Liver (tissue), 9 donors: ENCODE results near the gene GLOD5. TPM values are rescaled to one million over a fixed set of nuclear protein-coding genes. Genes with fewer than 3 reads are reported as not detected.
A peak's percentile ranks its signal among the peaks of the same experiment; 100 is the strongest.

ENCODE experiments used
- DNase-seq: peaks from one replicate; pipeline ENCODE4 v3.0.0-alpha.2; 2017; ENCODE audit warnings: low spot score
- H3K27ac ChIP-seq, 2 donors: one replicate each; pipeline ENCODE4 v1.7.0; 2013; ENCODE audit warnings: inconsistent platforms in 2 of 2, low read length in 2 of 2, control low read depth in 1 of 2, low read depth in 1 of 2, mild to moderate bottlenecking in 1 of 2
- H3K27me3 ChIP-seq, 4 donors: one replicate each; pipeline versions ENCODE4 v1.6.1 to v1.7.0; 2013; ENCODE audit warnings: low read length in 3 of 4, inconsistent platforms in 1 of 4, mild to moderate bottlenecking in 1 of 4, moderate library complexity in 1 of 4; ENCODE audit not compliant: control insufficient read depth in 4 of 4, insufficient read depth in 4 of 4
- H3K36me3 ChIP-seq, 4 donors: one replicate each; pipeline versions ENCODE4 v1.6.1 to v1.7.0; 2013; ENCODE audit warnings: low read length in 3 of 4, mild to moderate bottlenecking in 3 of 4, low read depth in 1 of 4, moderate library complexity in 1 of 4; ENCODE audit not compliant: control insufficient read depth in 4 of 4, insufficient read depth in 3 of 4
- H3K4me1 ChIP-seq, 4 donors: one replicate each; pipeline versions ENCODE4 v1.6.1 to v1.7.0; 2013; ENCODE audit warnings: low read length in 3 of 4, mild to moderate bottlenecking in 3 of 4, moderate library complexity in 1 of 4; ENCODE audit not compliant: control insufficient read depth in 4 of 4, insufficient read depth in 4 of 4
- H3K4me3 ChIP-seq, 3 donors: one replicate each; pipeline versions ENCODE4 v1.6.1 to v1.7.0; 2013; ENCODE audit warnings: low read length in 3 of 3, control low read depth in 1 of 3, low read depth in 1 of 3, mild to moderate bottlenecking in 1 of 3
- H3K9ac ChIP-seq, 2 donors: one replicate each; pipeline ENCODE4 v1.7.0; 2013; ENCODE audit warnings: low read length in 2 of 2, mild to moderate bottlenecking in 2 of 2, moderate library complexity in 2 of 2, control low read depth in 1 of 2, low read depth in 1 of 2
- H3K9me3 ChIP-seq, 4 donors: one replicate each; pipeline versions ENCODE4 v1.6.1 to v1.7.0; 2013; ENCODE audit warnings: low read length in 3 of 4; ENCODE audit not compliant: control insufficient read depth in 4 of 4
- EGR1 ChIP-seq, 2 donors: IDR thresholded peaks; 2 replicates each; pipeline ENCODE4 v1.6.1; 2016 to 2018; ENCODE audit warnings: antibody characterized with exemption in 2 of 2, low read depth in 2 of 2
- FOXA1 ChIP-seq: IDR thresholded peaks from 2 replicates; pipeline ENCODE4 v1.6.1; 2016; ENCODE audit warnings: antibody characterized with exemption
- FOXA2 ChIP-seq: IDR thresholded peaks from 2 replicates; pipeline ENCODE4 v1.6.1; 2016; ENCODE audit warnings: antibody characterized with exemption
- GABPA ChIP-seq, 2 donors: IDR thresholded peaks in 1 of 2; conservative IDR thresholded peaks in 1 of 2; 2 replicates each; pipeline ENCODE4 v1.6.1; 2016; ENCODE audit warnings: antibody characterized with exemption in 2 of 2, mild to moderate bottlenecking in 1 of 2, moderate library complexity in 1 of 2
- HNF4A ChIP-seq, 2 donors: conservative IDR thresholded peaks; 2 replicates each; pipeline ENCODE4 v1.6.1; 2016; ENCODE audit warnings: antibody characterized with exemption in 2 of 2, mild to moderate bottlenecking in 2 of 2
- HNF4G ChIP-seq: IDR thresholded peaks from 2 replicates; pipeline ENCODE4 v1.6.1; 2016; ENCODE audit warnings: antibody characterized with exemption
- JUND ChIP-seq, 2 donors: IDR thresholded peaks; 2 replicates each; pipeline ENCODE4 v1.6.1; 2016; ENCODE audit warnings: antibody characterized with exemption in 2 of 2
- RAD21 ChIP-seq, 2 donors: IDR thresholded peaks; 2 replicates each; pipeline ENCODE4 v1.6.1; 2016; ENCODE audit warnings: antibody characterized with exemption in 2 of 2, mild to moderate bottlenecking in 2 of 2
- RXRA ChIP-seq, 2 donors: IDR thresholded peaks; 2 replicates each; pipeline ENCODE4 v1.6.1; 2017 to 2018; ENCODE audit warnings: antibody characterized with exemption in 2 of 2, mild to moderate bottlenecking in 1 of 2
- SP1 ChIP-seq: IDR thresholded peaks from 2 replicates; pipeline ENCODE4 v1.6.1; 2018; ENCODE audit warnings: antibody characterized with exemption, mild to moderate bottlenecking
- TAF1 ChIP-seq: conservative IDR thresholded peaks from 2 replicates; pipeline ENCODE4 v1.6.1; 2016; ENCODE audit warnings: antibody characterized with exemption, mild to moderate bottlenecking
- YY1 ChIP-seq: IDR thresholded peaks from 2 replicates; pipeline ENCODE4 v1.6.1; 2016; ENCODE audit warnings: antibody characterized with exemption, mild to moderate bottlenecking
- WGBS: extraction: QIAGEN DNeasy Blood & Tissue Kit; methylation state at CpG from one replicate; pipeline ENCODE4 v1.1.7; 2013; 5-methylcytosine and 5-hydroxymethylcytosine counted together
- polyA plus RNA-seq, 2 donors: library from polyadenylated mRNA; stranded (reverse) in 1 of 2; unstranded in 1 of 2; fragments of 200-250 nt in 1 of 2; fragments of >200 nt in 1 of 2; fragmentation: Nextera tagmentation in 1 of 2; extraction: Ambion mirVana in 1 of 2; gene quantifications; one replicate each; pipeline versions ENCODE4 v1.2.1 to v1.2.3, GENCODE V29; 2013 to 2015
- total RNA-seq, 2 donors: library from RNA; depleted of rRNA; stranded (reverse); fragments of >200 nt; gene quantifications; one replicate each; pipeline ENCODE4 v1.2.3, GENCODE V29; 2014
- TF ChIP-seq, protein P1 (sequence below): IDR thresholded peaks from 2 replicates; pipeline ENCODE4 v1.6.1; 2016; ENCODE audit warnings: antibody characterized with exemption
- TF ChIP-seq, protein P2 (sequence below): IDR thresholded peaks from 2 replicates; pipeline ENCODE4 v1.6.1; 2016; ENCODE audit warnings: antibody characterized with exemption
- TF ChIP-seq, protein P3 (sequence below): IDR thresholded peaks from 2 replicates; pipeline ENCODE4 v1.6.1; 2016; ENCODE audit warnings: antibody characterized with exemption, mild to moderate bottlenecking
- donor health status: healthy.
- donor health status: healthy.
- donor health status: healthy.
- donor health status: healthy.
- donor health status: healthy.

GLOD5 gene
- total and polyA plus RNA-seq, 4 donors = 0.67 to 3.4 (median 2.1) TPM; not detected in 1

DNA sequence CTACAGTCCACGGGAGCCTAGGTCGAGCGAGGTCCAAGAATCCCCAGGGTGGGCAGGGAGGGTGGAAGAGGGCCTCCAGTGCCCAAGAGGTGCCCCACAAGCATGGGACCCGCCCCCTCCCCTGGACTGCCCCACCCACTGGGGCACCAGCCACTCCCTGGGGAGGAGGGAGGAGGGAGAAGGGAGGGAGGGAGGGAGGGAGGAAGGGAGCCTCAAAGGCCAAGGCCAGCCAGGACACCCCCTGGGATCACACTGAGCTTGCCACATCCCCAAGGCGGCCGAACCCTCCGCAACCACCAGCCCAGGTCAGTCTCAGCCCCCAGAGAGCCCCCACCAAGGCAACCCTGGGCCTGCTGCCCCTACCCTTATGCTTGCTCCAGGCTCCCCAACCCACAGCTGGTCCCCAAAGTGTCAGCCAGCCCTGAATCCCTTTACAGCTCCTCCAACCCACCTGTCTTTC lies 24.8 kb downstream of the GLOD5 start, which contains the start of gene GATA1:
Gene GATA1, plus strand, starts transcription at position 250 of the 460 bp plus-strand sequence. CDS start 4,520 bp downstream, outside the sequence.
- no peak within 1 kb of the TSS for H3K9ac ChIP-seq
- no peaks in the 10 kb centered on the region for H3K27me3 ChIP-seq
- WGBS = 85% methylated on average over 7 of the region's 7 CpGs
- H3K27ac ChIP-seq = no peak within 1 kb of the TSS
- H3K9me3 ChIP-seq = no peaks in the 10 kb centered on the region
- H3K36me3 ChIP-seq = no peaks in the 10 kb centered on the region
- DNase-seq = peak; percentile 67
- no peaks in the 10 kb centered on the region for H3K4me1 ChIP-seq
- H3K4me3 ChIP-seq = no peak within 1 kb of the TSS
- TF ChIP-seq GABPA (IDR thresholded peaks at IDR 0.05 in 1 of 2, conservative IDR thresholded peaks at IDR 0.05 in 1 of 2) = no peak
- no peak for TF ChIP-seq FOXA2
- no peak for TF ChIP-seq HNF4A (conservative IDR thresholded peaks at IDR 0.05)
- TF ChIP-seq, protein P1, sequence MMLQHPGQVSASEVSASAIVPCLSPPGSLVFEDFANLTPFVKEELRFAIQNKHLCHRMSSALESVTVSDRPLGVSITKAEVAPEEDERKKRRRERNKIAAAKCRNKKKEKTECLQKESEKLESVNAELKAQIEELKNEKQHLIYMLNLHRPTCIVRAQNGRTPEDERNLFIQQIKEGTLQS = no peak
- TF ChIP-seq, protein P2, sequence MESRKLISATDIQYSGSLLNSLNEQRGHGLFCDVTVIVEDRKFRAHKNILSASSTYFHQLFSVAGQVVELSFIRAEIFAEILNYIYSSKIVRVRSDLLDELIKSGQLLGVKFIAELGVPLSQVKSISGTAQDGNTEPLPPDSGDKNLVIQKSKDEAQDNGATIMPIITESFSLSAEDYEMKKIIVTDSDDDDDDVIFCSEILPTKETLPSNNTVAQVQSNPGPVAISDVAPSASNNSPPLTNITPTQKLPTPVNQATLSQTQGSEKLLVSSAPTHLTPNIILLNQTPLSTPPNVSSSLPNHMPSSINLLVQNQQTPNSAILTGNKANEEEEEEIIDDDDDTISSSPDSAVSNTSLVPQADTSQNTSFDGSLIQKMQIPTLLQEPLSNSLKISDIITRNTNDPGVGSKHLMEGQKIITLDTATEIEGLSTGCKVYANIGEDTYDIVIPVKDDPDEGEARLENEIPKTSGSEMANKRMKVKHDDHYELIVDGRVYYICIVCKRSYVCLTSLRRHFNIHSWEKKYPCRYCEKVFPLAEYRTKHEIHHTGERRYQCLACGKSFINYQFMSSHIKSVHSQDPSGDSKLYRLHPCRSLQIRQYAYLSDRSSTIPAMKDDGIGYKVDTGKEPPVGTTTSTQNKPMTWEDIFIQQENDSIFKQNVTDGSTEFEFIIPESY = no peak
- TF ChIP-seq JUND (IDR thresholded peaks at IDR 0.05) = no peak
- no peak for TF ChIP-seq TAF1
- TF ChIP-seq YY1 = no peak
- no peak for TF ChIP-seq HNF4G
- TF ChIP-seq SP1 = no peak
- no peak for TF ChIP-seq RXRA (IDR thresholded peaks at IDR 0.05)
- TF ChIP-seq EGR1 (IDR thresholded peaks at IDR 0.05; ENCODE audit: low read depth in 2 of 2) = no peak
- TF ChIP-seq RAD21 (IDR thresholded peaks at IDR 0.05) = no peak
- TF ChIP-seq FOXA1 = no peak

DNA sequence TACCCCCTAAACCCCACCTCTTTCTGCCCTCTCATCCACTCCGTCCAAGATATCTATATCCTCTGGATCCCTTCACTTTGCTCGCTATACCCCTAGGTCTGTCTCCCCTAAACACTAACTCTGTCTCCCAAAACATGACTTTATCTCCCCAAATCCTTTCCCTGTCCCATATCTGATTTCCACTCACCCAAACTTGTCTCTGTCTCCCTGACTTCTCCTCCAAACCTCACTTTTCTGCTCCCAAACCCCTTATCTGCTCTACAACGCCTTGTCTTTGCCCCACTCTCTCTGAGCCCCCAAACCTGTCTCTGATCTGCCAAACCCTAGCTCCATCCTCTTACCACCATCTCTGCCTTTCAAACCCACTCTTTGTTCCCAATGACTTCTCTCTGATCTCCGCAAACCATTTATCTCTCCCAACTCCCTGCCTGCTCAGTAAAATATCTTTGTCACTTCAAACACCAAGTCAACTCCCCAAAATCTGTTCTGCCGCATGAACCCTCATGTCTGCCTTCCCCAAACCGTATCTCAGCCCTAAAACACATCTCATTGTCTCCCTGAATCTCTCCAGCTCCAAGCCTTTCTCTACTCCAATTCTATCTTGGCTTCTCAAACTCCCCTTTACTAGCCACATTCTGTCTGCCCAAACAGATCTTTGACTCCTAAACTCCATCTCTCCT lies 25.4 kb downstream of the GLOD5 start:
- no peak overlapping the region for H3K4me3 ChIP-seq
- no peak for TF ChIP-seq FOXA2
- no peak for TF ChIP-seq JUND (IDR thresholded peaks at IDR 0.05)
- TF ChIP-seq HNF4A (conservative IDR thresholded peaks at IDR 0.05) = no peak
- TF ChIP-seq, protein P3, sequence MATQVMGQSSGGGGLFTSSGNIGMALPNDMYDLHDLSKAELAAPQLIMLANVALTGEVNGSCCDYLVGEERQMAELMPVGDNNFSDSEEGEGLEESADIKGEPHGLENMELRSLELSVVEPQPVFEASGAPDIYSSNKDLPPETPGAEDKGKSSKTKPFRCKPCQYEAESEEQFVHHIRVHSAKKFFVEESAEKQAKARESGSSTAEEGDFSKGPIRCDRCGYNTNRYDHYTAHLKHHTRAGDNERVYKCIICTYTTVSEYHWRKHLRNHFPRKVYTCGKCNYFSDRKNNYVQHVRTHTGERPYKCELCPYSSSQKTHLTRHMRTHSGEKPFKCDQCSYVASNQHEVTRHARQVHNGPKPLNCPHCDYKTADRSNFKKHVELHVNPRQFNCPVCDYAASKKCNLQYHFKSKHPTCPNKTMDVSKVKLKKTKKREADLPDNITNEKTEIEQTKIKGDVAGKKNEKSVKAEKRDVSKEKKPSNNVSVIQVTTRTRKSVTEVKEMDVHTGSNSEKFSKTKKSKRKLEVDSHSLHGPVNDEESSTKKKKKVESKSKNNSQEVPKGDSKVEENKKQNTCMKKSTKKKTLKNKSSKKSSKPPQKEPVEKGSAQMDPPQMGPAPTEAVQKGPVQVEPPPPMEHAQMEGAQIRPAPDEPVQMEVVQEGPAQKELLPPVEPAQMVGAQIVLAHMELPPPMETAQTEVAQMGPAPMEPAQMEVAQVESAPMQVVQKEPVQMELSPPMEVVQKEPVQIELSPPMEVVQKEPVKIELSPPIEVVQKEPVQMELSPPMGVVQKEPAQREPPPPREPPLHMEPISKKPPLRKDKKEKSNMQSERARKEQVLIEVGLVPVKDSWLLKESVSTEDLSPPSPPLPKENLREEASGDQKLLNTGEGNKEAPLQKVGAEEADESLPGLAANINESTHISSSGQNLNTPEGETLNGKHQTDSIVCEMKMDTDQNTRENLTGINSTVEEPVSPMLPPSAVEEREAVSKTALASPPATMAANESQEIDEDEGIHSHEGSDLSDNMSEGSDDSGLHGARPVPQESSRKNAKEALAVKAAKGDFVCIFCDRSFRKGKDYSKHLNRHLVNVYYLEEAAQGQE = no peak
- TF ChIP-seq HNF4G = no peak
- TF ChIP-seq YY1 = no peak
- TF ChIP-seq RXRA (IDR thresholded peaks at IDR 0.05) = no peak
- no peak overlapping the region for H3K9ac ChIP-seq
- WGBS = 78% methylated on average over 6 of the region's 6 CpGs
- H3K36me3 ChIP-seq = no peaks in the 10 kb centered on the region
- H3K27ac ChIP-seq = no peak overlapping the region
- no peak for DNase-seq
- no peaks in the 10 kb centered on the region for H3K27me3 ChIP-seq
- no peaks in the 10 kb centered on the region for H3K4me1 ChIP-seq
- H3K9me3 ChIP-seq = no peaks in the 10 kb centered on the region
